GM19240 (cell line): Measurements from ENCODE around the gene FOXP2.
"Not testable (repeated sequence)": the region's sequence is repeated elsewhere in the genome, so short reads cannot be mapped to it uniquely, and the experiment has no call there.

Experiments used
- DNase-seq: peaks from one replicate; pipeline ENCODE4 v3.0.0; 2011; ENCODE audit warnings: low spot score; ENCODE audit not compliant: insufficient read length

FOXP2 gene

DNA sequence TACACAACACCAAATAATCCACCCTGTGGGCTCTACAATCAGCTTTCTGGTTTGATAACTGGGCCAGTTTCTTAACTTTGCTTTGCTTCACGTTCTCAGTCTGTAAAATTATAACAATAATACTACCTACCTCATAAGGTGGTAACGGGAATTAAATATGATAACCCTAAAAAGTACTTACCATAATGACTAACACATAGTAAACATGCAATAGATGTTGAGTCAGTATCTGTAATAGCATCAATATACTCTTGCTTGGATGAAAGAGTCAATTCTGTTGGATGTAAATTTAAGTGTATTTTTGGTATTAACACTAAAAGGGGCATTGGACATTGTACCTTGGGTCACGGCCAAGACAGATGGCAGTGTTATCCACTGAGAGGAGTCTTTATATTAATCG lies 160.5 kb downstream of the FOXP2 start:
- DNase-seq, result no peak

DNA sequence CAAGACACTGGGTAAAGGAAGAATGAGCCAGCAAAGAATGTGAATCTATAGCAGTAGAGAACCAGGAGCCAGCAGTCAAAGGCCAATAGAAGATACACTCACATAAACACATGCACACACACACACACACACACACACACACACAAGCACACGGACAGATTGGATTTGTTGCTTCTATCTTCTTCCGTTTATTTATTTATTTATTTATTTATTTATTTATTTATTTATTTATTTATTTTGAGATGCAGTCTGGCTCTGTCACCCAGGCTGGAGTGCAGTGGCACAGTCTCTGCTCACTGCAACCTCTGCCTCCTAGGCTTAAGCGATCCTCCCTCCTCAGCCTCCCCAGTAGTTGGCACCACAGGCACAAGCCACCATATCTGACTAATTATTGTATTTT lies 166.3 kb downstream of the FOXP2 start:
- DNase-seq, result not testable (repeated sequence)

DNA sequence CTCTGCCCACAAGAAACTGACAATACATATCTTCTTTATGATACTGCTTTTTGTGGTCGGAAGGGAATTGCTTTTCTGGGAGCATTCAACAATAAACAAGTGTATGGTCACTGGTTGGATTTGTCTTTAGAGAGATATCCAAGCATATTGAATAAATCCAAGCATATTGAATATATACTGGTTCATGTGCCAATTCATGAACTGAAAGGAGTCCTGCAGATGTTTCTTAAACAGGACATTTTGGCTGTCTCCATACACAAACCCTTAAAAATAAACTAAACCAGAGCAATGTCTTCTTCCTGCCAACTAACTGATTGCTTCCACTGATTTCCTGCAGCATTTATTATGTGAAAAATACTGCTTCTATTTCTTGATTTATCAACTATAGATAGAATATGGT lies 173.9 kb downstream of the FOXP2 start:
- no peak for DNase-seq

DNA sequence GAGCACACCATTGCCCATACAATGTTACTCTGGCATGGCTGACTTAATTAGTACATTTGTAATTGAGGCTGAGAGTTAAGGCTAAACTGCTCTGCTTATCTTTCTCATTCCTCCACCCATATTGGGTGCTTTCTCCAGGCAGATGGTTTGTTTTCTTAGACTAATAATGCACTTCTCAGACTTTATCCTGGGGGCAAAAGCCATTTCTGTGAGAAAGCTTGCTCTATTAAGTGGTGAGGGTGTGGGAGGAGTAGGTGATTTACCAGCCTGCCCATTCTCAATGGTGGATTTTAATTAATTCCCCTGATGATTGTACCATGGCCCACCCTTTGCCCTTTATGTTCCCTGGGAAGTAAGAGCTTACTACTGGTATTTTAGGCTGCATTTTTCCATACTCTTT lies 174.8 kb downstream of the FOXP2 start:
- DNase-seq, result no peak

DNA sequence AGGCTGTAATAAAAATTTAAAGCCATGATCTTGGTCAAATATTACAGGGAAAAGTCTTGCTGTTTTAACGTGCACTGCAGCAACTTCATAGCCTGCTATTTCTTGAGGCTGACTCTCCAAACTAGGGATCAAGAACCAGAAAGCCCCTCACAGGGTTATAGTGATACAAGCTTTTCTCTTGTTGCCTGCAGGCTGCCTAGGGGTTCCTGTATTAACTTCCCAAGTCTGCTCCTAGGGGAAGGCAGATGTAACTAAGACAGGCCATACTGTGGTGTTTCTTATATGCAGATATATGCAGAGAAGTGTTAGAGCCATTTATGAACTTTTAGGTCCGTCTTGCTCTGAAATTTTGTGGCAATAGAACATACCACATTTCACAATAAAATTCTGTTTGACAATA lies 175.7 kb downstream of the FOXP2 start:
- no peak for DNase-seq

DNA sequence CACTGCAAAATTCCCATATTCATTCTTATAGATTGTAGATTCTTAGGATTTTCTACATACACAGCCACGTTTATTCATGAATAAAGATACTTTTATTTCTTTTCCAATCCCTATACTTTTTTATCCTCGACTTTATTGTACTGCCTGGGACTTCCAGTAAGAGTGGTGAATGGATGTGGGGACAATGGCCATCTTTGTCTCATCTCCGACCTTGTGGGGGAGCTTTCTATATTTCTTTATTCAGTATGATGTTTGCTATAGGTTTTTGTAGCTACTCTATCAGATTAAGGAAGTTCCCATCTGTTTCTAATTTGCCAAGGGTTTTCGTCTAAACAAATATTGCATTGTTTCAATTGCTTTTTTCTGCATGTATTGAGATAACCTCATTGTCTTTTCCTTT lies 184.3 kb downstream of the FOXP2 start:
- no peak for DNase-seq

DNA sequence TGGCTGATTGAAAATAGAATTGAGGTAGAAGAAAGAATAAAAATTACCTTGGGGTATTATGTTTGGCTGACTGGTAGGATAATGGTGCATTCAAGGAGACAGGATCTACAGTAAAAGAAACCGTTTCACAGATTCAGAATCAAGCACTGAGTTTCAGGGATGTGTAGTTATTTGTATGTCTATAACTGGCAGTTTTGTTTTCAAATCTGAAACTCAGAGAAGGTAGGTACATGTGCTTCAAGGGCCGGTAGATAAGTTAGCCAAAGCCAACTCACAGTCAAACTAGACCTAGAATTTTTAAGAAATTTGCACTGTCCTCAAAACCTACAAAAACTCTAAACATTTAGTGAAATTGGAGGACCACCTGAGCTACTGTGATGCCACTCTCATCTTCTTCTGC lies 191.5 kb downstream of the FOXP2 start:
- DNase-seq, result no peak

DNA sequence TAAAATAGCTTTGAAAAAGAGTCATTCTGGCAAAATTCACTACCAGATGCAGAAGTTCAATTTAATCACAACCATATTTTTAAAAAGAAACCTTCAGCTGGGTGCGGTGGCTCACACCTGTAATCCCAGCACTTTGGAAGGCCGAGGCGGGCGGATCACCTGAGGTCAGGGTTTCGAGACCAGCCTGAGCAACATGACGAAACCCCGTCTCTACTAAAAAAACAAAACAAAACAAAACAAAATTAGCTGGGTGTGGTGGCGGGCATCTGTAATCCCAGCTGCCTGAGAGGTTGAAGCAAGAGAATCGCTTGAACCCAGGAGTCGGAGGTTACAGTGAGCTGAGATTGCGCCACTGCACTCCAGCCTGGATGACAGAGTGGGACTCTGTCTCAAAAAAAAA lies 194.2 kb downstream of the FOXP2 start:
- not testable (repeated sequence) for DNase-seq

DNA sequence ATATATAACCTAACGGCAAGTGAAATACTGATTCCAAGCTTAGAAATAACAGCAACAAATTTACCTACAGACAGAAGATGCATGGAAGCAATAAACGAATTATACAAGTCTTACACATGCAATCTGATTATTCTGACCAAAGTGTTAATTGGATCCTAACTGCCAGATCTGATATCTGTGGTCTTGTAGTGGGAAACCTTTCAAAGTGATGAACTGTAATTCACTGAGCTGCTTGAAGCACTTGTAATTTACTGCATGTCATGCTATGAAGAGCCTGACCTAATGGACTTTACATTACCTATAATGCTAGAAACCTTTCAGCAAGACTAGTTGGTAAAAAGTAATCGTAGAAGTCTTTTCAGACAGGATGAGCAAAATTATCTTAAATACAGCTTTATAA lies 205.6 kb downstream of the FOXP2 start:
- DNase-seq, result no peak

DNA sequence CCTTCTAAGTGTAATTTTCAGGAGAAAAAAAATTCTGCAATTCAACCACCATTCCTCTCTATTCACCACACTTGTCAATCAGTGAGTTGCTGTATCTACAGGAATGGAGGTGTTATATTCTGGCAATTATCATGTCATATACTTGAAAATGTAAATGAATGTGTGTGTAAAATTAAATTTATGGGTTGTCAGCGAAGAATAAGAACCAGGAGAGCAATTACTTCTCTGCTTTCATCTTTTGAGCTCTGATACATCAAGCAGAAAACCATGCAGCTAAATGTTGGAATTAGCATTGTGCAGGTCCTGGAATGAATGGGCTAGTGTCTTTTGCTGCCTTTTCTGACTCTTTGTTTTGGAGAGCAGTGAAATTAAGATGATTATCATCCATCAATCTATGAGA lies 207.6 kb downstream of the FOXP2 start:
- DNase-seq, result no peak

DNA sequence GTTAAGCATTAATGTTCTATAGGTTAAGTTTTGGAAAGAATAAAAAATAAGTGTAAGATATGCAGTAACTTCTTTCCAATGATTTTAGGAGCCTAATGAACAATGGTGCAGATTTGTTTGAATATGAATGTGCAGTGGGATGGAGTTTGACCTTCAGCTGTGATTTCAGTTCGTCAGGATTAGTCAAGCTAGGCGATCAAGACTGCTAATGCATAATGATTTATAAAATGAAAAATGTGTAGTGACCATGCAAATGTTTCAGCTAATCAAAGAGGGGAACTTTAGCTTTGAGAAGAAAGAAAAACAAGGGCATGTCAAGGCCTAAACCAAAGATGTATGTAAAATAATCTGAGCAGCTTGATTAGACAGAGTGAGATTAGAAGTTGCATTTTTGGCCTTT lies 208.5 kb downstream of the FOXP2 start:
- DNase-seq, result no peak

DNA sequence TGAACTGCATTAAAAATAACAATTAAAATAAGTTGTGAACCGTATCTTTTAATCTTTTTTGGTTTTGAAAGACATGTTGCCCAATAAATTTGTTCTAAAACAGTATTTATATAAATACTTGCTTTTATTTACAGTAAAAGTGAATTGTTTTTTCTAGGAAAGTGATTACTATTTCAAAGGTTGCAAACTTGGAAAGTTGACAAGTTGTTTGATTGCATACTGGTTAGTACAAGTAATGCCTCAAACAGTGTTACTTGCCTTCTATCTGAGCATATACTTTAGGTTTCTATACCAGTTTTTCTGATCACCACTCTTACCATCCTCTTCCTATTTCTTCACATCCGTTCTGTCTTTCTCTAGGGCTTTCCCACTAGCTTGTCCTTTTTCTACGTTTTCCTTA lies 212.6 kb downstream of the FOXP2 start:
- no peak for DNase-seq

DNA sequence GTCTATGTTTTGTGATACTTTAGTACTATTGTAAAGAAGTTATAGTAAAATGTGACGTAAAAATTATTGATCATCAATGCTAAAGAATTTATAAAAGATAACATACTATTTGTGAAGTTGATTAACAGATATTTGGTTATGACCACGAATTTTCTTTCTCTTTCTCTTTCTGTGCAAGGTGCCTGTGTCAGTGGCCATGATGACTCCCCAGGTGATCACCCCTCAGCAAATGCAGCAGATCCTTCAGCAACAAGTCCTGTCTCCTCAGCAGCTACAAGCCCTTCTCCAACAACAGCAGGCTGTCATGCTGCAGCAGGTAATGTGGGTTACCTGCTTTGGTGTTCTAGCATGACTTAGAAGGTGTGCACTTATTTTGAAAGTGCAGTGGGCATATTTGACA lies 213.7 kb downstream of the FOXP2 start:
- no peak for DNase-seq

DNA sequence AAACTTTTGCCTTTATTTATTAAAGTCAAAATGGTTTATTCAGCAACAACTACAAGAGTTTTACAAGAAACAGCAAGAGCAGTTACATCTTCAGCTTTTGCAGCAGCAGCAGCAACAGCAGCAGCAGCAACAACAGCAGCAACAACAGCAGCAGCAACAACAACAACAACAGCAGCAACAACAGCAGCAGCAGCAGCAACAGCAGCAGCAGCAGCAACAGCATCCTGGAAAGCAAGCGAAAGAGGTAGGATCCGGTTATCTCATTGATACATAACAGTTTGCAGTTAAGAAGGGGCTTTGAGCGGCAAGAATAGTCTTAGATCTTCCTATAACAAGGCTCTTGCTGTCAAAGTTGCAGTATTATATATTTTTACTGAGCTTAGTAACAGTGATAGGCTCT lies 215.1 kb downstream of the FOXP2 start:
- DNase-seq, result no peak

DNA sequence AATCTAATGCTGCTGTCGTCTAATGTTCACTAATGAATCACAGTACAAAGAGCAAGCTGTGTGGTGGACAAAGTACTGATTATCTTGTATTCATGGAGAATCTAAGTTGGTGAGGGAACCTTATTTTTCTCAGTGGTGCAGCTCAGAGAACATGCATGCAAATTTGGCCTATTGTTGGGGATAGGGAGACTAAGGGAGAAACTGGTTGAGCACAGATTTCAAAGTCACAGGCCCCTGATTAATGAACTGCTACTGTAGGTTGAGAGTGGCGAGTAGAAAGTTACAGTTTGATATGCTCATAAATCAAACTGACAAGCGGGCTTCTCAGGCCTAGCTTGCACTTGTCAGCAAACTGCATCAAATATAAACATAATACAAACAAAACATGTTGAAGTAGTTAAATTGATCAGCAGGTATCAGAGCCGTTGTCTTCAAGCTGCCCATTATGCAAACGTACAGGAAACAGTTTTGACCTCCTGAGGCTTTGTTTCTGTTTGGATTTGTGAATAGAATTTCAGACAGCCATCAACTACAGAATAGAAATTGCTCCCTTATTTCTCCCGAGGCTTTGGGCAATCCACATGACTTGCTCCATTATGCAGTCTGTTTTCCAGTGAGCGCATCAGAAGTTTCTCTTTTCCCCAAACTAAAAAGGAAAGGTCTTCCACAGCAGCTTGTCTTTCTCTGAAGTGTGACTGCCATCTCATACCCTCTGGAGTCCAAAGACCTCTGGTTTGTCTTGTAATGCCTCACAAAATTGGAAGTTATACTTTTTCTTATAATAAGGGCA lies 215.8 kb downstream of the FOXP2 start:
- DNase-seq, result no peak

DNA sequence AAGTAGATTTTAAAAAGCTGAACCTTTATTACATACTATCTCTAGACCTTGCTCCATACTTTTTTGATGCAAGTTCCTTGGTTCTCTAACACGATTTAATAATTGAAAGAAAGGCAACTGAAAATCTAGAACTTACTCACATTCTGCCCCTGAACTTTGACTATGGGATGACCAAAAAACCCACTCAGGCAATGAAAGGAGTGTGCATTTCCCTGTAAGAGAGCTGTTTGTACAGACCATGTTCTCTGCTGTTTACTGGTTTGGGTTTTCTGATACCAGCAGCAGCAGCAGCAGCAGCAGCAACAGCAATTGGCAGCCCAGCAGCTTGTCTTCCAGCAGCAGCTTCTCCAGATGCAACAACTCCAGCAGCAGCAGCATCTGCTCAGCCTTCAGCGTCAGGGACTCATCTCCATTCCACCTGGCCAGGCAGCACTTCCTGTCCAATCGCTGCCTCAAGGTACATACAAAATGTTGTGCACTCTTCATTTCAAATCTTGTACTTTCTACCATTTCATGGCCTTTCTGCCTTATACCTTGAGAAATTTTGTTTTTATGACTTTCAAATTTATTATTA lies 216.7 kb downstream of the FOXP2 start:
- no peak for DNase-seq

DNA sequence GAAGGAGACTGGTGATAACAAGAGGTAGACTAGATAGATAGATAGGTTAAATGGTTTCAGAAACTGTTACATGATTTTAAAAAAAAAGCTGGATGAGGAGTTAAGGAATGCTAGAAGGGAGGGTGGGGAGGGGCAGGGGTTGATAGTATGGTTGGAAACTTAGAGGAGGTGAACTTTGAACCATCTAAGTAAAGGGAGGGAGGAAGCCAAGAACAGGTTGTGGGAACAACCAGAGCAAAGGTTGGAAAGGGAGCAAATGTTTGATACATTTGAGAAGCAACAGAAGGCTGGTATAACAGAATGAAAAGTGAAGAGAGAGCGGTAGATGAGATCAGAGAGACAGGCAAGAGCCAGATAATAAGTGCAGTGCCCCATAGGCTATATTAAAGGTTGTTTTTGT lies 224.8 kb downstream of the FOXP2 start:
- no peak for DNase-seq

DNA sequence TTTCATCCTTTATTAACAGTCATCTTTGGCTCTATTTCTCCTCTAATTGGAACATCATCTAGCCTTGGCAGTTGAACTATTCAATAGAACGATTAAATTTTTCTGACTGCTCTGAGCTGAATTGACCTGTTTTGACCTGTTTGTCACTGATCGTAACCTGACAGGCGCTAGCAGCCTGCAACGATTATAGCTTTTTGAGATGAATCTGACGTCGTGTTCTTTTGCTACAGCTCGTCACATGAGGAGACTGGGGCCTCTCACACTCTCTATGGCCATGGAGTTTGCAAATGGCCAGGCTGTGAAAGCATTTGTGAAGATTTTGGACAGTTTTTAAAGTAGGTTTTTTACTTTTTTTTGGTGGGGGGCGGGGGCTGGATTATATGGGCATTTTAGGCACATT lies 229.8 kb downstream of the FOXP2 start:
- DNase-seq, result no peak

DNA sequence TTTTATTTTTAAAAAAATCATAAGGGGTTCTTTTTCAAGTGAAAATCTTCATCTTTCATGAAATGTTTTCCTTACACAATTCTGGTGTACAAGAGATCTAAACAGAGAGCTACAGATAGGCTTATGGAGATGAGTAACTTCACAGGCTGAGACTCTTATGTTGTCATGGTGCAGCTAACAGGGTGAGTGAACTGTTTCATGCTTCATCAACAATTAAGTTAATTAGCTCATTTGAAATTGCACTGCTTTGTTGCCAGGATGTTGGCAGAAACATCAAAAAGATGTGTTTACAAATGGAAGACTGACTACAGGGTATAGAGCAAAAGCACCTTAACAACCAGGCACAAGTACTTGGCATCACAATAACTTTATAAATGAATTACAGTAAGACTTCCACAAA lies 230.8 kb downstream of the FOXP2 start:
- DNase-seq, result no peak

DNA sequence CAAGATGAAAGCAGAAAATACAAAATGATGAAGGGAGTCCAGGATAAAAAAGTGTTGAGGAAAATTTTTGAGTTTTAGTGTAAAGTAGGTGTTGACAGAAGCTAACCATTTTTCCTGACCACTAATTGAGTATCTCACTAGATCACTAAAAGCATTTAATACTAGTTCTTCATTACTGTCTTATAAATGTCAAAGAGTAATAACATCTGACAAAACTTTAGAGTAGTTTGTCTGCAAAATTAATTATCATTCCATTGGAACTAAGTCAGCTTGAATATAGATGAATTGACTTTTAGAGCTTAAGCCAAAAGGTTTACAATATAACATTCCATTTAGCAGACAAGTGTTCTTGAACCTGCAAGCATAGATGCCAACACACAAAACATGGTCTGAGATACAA lies 232.9 kb downstream of the FOXP2 start:
- no peak for DNase-seq

DNA sequence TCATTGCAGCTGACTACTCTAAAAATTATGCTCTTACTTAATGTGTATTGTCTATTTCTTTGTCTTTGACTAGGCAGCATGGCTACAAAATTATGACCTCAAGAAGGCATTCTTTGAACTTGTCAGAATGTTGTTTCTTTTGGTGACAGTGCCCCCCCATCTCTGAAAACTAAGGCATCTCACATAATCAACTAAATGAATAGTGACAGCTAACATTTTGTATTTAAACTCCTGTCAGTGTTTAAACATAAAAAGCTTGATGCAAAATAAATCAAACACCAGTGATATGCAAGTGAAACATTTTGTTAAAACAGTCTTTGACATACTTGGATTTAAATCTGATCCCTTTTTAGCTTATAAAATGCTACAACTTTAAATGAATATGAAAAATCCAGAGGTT lies 233.5 kb downstream of the FOXP2 start:
- no peak for DNase-seq

DNA sequence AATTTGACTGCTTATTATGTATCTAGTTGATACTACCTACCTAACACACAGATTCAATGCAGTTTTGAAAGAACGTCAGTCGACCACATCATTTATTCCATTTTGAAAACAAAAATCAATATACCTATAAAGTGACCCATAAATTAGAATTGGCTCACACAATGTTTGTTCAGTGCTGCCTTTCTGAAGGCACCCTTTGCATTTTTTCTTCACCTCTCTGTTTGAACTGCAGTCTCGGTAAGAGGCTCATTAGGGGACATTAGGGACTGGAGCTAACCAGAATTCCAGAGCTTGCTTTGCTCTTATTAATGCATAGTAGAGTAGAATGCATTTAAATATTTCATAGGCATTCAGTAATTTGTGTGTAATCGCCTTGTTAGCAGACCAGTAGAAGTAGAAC lies 234.1 kb downstream of the FOXP2 start:
- no peak for DNase-seq

DNA sequence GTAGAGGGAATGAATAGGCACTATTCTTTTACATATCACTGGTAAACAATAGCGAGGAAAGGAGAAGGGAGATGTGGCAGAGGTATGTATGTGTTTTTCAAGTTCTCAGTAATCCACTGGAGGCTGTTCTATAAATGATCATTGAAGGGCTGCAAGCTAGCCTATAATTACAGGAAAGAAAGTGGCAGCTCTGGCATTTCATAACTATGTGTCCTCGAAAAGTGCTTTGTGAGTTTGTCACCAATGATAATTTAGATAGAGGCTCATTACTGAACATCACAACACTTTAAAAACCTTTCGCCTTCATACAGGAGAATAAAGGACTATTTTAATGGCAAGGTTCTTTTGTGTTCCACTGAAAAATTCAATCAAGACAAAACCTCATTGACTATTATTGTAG lies 235.1 kb downstream of the FOXP2 start:
- no peak for DNase-seq

DNA sequence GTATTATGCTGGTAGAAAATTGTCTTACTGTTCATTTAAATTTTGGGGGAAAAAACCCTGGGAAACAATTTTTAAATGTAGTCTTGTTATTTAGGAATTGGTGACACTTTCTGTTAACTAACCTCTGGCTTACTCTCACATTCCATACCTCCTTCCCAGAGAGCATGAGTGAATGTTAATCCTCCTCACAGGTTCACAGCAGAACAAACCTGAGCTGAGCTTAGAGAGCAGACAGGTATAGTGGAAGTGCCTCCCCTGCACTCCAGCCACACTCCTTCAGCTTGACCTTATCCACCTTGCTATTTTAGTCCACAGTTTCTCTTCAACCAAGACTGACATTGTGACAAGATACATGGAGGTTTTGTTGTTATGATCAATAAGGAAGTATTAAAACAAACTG lies 235.9 kb downstream of the FOXP2 start:
- no peak for DNase-seq
